Endothelial cell of umbilical vein (primary cell): ENCODE measurements around the gene ANKRD13D. TPM values are rescaled to one million over a fixed set of nuclear protein-coding genes. Genes with fewer than 3 reads are reported as not detected.

Experiments
- BruUV-seq: library from RNA; stranded (reverse); fragments of 400-500 nt; replicated peaks from 2 replicates; lab custom pipeline; 2021; lab: Mats Ljungman, UMichigan
- CTCF ChIA-PET: fragments of 300-600, 350-600 bp; sonication (Branson Sonifier 250); formaldehyde crosslinking; loops from one replicate; lab custom pipeline; 2021; ENCODE audit warnings: antibody characterized with exemption, inconsistent platforms; lab: Charles Lee
- POLR2A ChIA-PET: fragments of 300-600, 350-600 bp; sonication (Branson Sonifier 250); formaldehyde crosslinking; loops from one replicate; lab custom pipeline; 2021; ENCODE audit warnings: antibody characterized with exemption, inconsistent platforms; lab: Charles Lee
- DNase-seq: peaks from one replicate; pipeline ENCODE4 v3.0.0-alpha.2; 2011; ENCODE audit warnings: low read depth, low spot score
- FAIRE-seq: peaks from 2 replicates; lab custom pipeline; 2011; peaks lifted over from hg19 to GRCh38; lab: Jason Lieb, UNC
- H2AFZ ChIP-seq: 2 replicates; pipeline ENCODE4 v1.6.0; 2012; ENCODE audit warnings: low read depth, low read length, control low read depth, inconsistent platforms
- H3K27ac ChIP-seq: 2 replicates; pipeline ENCODE4 v1.5.1; 2011; ENCODE audit warnings: low read depth, mild to moderate bottlenecking, control low read depth, low read length, moderate library complexity; ENCODE audit not compliant: insufficient read depth
- H3K27me3 ChIP-seq, 2 experiments: 2 replicates each; pipeline versions ENCODE4 v1.6.0 to v1.6.1; 2011; ENCODE audit warnings: low read length in 2 of 2, mixed read lengths in 1 of 2; ENCODE audit not compliant: control insufficient read depth in 2 of 2, insufficient read depth in 2 of 2
- H3K36me3 ChIP-seq, 2 experiments: 2 replicates in 1 of 2; 3 replicates in 1 of 2; pipeline ENCODE4 v1.5.1; 2011; ENCODE audit warnings: low read length in 2 of 2, mild to moderate bottlenecking in 1 of 2, moderate library complexity in 1 of 2; ENCODE audit not compliant: control insufficient read depth in 2 of 2, insufficient read depth in 2 of 2; ENCODE audit errors: extremely low read depth in 1 of 2
- H3K4me1 ChIP-seq: 3 replicates; pipeline ENCODE4 v1.5.1; 2011; ENCODE audit warnings: mild to moderate bottlenecking, low read length; ENCODE audit not compliant: control insufficient read depth, insufficient read depth; ENCODE audit errors: extremely low read depth
- H3K4me2 ChIP-seq: 2 replicates; pipeline ENCODE4 v1.6.1; 2011; ENCODE audit warnings: low read length, control low read depth, mixed read lengths; ENCODE audit not compliant: insufficient read depth
- H3K4me3 ChIP-seq, 3 experiments: fragments of 200-600 bp in 1 of 3; sonication (generic), shearing (Covaris generic) in 1 of 3; replicated peaks in 1 of 3; 2 replicates each; pipeline ENCODE4 v1.5.1; 2011 to 2016; ENCODE audit warnings: control low read depth in 3 of 3, low read length in 3 of 3, mild to moderate bottlenecking in 2 of 3, inconsistent platforms in 1 of 3, low read depth in 1 of 3, moderate library complexity in 1 of 3; ENCODE audit not compliant: insufficient read depth in 1 of 3
- H3K79me2 ChIP-seq: 2 replicates; pipeline ENCODE4 v1.6.0; 2012; ENCODE audit warnings: low read length, inconsistent platforms; ENCODE audit not compliant: control insufficient read depth, insufficient read depth
- H3K9ac ChIP-seq: replicated peaks from 2 replicates; pipeline ENCODE3; 2011; ENCODE audit warnings: low read length, control low read depth; ENCODE audit not compliant: insufficient read depth; ENCODE audit errors: extremely low read depth
- H3K9me1 ChIP-seq: replicated peaks from 3 replicates; pipeline ENCODE4 v1.6.0; 2011; ENCODE audit warnings: mild to moderate bottlenecking, low read length; ENCODE audit not compliant: control insufficient read depth, insufficient read depth; ENCODE audit errors: extremely low read depth
- H3K9me3 ChIP-seq: replicated peaks from 2 replicates; pipeline ENCODE4 v1.5.1; 2012; ENCODE audit warnings: low read length, inconsistent platforms; ENCODE audit not compliant: control insufficient read depth, insufficient read depth
- H4K20me1 ChIP-seq: replicated peaks from 2 replicates; pipeline ENCODE3; 2011; ENCODE audit warnings: mild to moderate bottlenecking, low read length; ENCODE audit not compliant: control insufficient read depth, insufficient read depth; ENCODE audit errors: extremely low read depth
- EZH2 ChIP-seq: IDR thresholded peaks from 2 replicates; pipeline ENCODE4 v1.6.1; 2012; ENCODE audit warnings: borderline replicate concordance, low read depth, mild to moderate bottlenecking, moderate library complexity, low read length, inconsistent platforms; ENCODE audit not compliant: severe bottlenecking
- FOS ChIP-seq: IDR thresholded peaks from 2 replicates; pipeline ENCODE4 v1.6.1; 2011; ENCODE audit warnings: mild to moderate bottlenecking, low read length, moderate library complexity, borderline replicate concordance; ENCODE audit not compliant: insufficient read depth
- GATA2 ChIP-seq: IDR thresholded peaks from 2 replicates; pipeline ENCODE4 v1.7.0; 2011; ENCODE audit warnings: low read depth, mild to moderate bottlenecking, moderate library complexity, mixed read lengths, low read length; ENCODE audit not compliant: insufficient read length, insufficient read depth
- JUN ChIP-seq: IDR thresholded peaks from 2 replicates; pipeline ENCODE4 v1.6.1; 2011; ENCODE audit warnings: borderline replicate concordance, low read depth; ENCODE audit not compliant: insufficient read length, insufficient read depth
- MYC ChIP-seq: IDR thresholded peaks from one replicate; pipeline ENCODE4 v1.6.1; 2011; ENCODE audit warnings: mild to moderate bottlenecking, low read depth, low read length
- POLR2A ChIP-seq: IDR thresholded peaks from 2 replicates; pipeline ENCODE4 v1.6.1; 2012; ENCODE audit warnings: low read depth, mild to moderate bottlenecking, control low read depth, low read length
- POLR2AphosphoS5 ChIP-seq: IDR thresholded peaks from 2 replicates; pipeline ENCODE4 v1.6.1; 2012; ENCODE audit warnings: low read depth, mild to moderate bottlenecking, control low read depth, low read length, moderate library complexity; ENCODE audit not compliant: insufficient read depth
- dilution Hi-C: fragments of 300-500 bp; cut with MboI; formaldehyde crosslinking; loops from one replicate; pipeline ENCODE4 v1.15.0; 2019; ENCODE audit warnings: low sequenced_read_pairs; ENCODE audit not compliant: extremely low pct_ligation_motif_present
- intact Hi-C: fragments of 100-400 bp; cut with micrococcal nuclease; formaldehyde crosslinking; loops from one replicate; pipeline ENCODE4 v1.10.0; 2022
- polyA plus RNA-seq, 4 experiments: library from polyadenylated mRNA; depleted of rRNA in 3 of 4; stranded (reverse) in 3 of 4; unstranded in 1 of 4; fragments of >200 nt; gene quantifications; 2 replicates each; pipeline versions ENCODE4 v1.2.1 to v1.2.3, GENCODE V29; 2011 to 2012; ENCODE audit warnings: missing spikeins in 1 of 4
- total RNA-seq: library from RNA; stranded (reverse); gene quantifications from 2 replicates; pipeline ENCODE4 v1.2.3, GENCODE V29; 2021
- TF ChIP-seq, protein P1 (sequence below): IDR thresholded peaks from 2 replicates; pipeline ENCODE4 v1.6.1; 2011; ENCODE audit not compliant: insufficient read depth, insufficient read length
- TF ChIP-seq, protein P2 (sequence below), 2 donors: IDR thresholded peaks; 1 replicate in 1 of 2; 2 replicates in 1 of 2; pipeline ENCODE4 v1.5.1; 2011; ENCODE audit warnings: low read length in 2 of 2, mild to moderate bottlenecking in 2 of 2, moderate library complexity in 2 of 2, control low read depth in 1 of 2, inconsistent platforms in 1 of 2, low read depth in 1 of 2; ENCODE audit not compliant: insufficient read depth in 1 of 2; ENCODE audit errors: extremely low read depth in 1 of 2

ANKRD13D gene
- total and polyA plus RNA-seq, 2 donors (not counting 3 experiments of a cell fraction or from before 2014, with no cell fraction given), result 43.5 to 57.5 TPM

DNA sequence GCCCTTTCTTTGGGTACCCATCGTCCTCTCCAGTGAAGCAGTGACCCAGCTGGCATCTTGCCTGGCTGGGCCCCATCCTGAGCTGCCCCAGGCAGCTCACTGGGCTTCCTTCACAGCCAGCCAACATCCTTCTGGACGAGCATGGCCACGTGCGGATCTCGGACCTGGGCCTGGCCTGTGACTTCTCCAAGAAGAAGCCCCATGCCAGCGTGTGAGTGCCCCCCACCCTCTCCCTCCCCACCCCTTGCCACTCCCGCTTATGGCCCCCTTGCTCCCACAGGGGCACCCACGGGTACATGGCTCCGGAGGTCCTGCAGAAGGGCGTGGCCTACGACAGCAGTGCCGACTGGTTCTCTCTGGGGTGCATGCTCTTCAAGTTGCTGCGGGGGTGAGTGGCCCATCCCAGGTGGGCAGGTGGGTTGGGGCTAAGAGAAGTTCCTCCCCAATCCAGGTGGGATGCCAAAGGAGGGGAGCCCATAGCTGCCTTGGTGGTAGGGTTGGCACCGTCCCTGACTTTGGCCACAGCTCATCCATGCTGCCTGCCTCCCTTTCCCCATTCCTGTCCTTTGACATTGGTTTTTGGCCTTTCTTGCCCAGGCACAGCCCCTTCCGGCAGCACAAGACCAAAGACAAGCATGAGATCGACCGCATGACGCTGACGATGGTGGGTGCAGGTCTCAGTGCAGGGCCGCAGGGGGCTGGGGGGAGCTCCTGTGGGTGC is 6.8 kb upstream of the ANKRD13D start:
- no peak overlapping the region for H3K4me2 ChIP-seq
- no peak overlapping the region for H2AFZ ChIP-seq
- H3K79me2 ChIP-seq, result peaks cover 7% of the 10 kb centered on the region
- no peaks in the 10 kb centered on the region for H3K9me3 ChIP-seq
- no peak overlapping the region for H3K27ac ChIP-seq
- ChIA-PET CTCF (interaction anchor here (0.8 to 1.6 kb wide), 4 partner anchors 11 to 35 kb away, joined by 3 to 5 read pairs (median 4); no protein-coding TSS in a partner anchor), POLR2A (no interaction called here)
- FAIRE-seq, result no peak
- no peak overlapping the region for H3K4me3 ChIP-seq
- no peak overlapping the region for H3K9ac ChIP-seq
- H3K4me1 ChIP-seq, result peaks cover 7% of the 10 kb centered on the region
- peaks cover 8 to 64% of the 10 kb centered on the region in 2 experiments for H3K36me3 ChIP-seq
- intact Hi-C loops (no loop called here), dilution Hi-C loops (no loop called here)
- BruUV-seq, result no TSS peak
- H4K20me1 ChIP-seq, result no peaks in the 10 kb centered on the region
- H3K27me3 ChIP-seq, result no peaks in the 10 kb centered on the region
- DNase-seq, result no peak
- TF ChIP-seq POLR2A (no peak), POLR2AphosphoS5 (no peak), EZH2 (no peak), MYC (no peak), GATA2 (no peak), FOS (no peak), JUN (no peak)
- TF ChIP-seq, protein P1, sequence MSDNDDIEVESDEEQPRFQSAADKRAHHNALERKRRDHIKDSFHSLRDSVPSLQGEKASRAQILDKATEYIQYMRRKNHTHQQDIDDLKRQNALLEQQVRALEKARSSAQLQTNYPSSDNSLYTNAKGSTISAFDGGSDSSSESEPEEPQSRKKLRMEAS, result no peak
- TF ChIP-seq, protein P2, sequence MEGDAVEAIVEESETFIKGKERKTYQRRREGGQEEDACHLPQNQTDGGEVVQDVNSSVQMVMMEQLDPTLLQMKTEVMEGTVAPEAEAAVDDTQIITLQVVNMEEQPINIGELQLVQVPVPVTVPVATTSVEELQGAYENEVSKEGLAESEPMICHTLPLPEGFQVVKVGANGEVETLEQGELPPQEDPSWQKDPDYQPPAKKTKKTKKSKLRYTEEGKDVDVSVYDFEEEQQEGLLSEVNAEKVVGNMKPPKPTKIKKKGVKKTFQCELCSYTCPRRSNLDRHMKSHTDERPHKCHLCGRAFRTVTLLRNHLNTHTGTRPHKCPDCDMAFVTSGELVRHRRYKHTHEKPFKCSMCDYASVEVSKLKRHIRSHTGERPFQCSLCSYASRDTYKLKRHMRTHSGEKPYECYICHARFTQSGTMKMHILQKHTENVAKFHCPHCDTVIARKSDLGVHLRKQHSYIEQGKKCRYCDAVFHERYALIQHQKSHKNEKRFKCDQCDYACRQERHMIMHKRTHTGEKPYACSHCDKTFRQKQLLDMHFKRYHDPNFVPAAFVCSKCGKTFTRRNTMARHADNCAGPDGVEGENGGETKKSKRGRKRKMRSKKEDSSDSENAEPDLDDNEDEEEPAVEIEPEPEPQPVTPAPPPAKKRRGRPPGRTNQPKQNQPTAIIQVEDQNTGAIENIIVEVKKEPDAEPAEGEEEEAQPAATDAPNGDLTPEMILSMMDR (IDR thresholded peaks at IDR 0.05; ENCODE audit: extremely low read depth in 1 of 2, insufficient read depth in 1 of 2, low read depth in 1 of 2, low read length in 2 of 2), result no peak
- no peaks in the 10 kb centered on the region for H3K9me1 ChIP-seq
